ENCODE data around the gene RERE.

RERE gene

DNA sequence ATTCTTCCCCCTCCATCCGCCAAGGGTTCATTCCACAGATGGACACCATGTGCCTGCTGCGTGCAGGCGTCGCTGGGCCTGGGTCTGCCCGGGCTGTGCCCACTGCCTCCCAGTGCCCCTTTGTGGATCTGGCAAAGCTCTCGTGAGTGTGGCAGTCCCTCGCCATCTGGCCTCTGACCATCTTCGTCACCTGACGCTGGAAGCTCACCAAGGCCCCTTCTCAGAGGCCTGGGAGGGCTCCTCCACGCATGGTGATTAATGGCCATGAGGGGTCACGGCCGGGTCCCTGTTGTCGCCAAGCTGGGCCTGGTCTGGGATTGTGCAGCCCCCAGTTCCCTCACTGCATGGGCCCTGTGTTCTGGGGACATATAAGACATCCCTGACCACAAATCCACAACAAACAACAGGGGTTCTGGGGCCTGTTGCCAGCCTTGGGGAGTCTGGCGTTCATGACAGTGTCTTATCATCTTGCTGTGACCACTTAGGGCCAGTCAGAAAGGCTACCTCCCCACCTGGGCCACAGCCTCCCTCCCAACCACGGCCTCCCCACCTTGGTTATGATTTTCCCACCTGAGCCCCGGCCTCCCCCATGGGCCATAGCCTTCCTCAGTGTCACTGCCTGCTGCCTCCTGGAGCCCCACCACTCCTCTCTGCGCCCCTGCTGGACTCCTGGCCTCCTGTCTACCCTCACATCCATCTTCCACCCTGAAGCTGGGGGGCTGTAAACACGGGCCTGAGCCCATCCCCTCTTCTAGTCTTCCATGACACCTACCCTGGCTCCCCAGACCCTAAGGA, 471.6 kb downstream of the RERE start:
- no peak overlapping the region for H3K4me3 ChIP-seq (ENCODE audit: low read depth, low read length)
- H3K27ac ChIP-seq (ENCODE audit: low read depth, low read length): no peak overlapping the region
- no peaks in the 10 kb centered on the region for H3K27me3 ChIP-seq (ENCODE audit: control insufficient read depth, insufficient read depth, low read length)
- peaks cover 16% of the 10 kb centered on the region; the same call in 1 of the 2 replicates for H3K4me1 ChIP-seq (ENCODE audit: control insufficient read depth, insufficient read depth, low read length)
- H3K9me3 ChIP-seq (ENCODE audit: control insufficient read depth, insufficient read depth, low read depth, low read length): no peaks in the 10 kb centered on the region
- H3K9ac ChIP-seq (ENCODE audit: low read length): no peak overlapping the region
- no peaks in the 10 kb centered on the region for H3K36me3 ChIP-seq (ENCODE audit: control insufficient read depth, insufficient read depth, low read length)

DNA sequence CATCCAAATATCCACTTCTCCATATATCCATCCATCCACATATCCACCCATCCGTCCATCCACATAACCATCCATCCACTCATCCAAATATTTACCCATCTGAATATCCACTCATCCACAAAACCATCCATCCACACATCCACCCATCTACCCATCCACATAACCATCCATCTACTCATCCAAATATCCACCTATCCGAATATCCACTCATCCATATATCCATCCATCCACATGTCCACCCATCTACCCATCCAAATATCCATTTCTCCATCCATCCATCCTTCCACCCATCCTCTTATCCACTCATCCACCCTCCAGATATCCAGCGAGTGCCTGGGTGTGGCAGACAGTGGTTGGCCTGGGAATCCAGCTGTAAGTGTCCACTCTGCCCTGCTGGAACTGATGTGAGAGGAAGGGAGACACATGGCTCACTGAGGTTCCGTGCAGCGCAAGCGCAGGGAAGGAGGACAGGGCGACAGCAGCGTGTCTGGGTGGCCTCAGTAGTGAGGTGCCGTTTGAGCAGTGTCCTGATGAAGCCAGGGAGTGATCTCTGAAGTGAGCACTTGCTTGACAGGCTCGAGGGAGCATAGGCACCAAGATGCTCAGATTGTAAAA, 472.4 kb downstream of the RERE start:
- Histone ChIP-seq H3K9ac (ENCODE audit: low read length) (no peak overlapping the region), H3K9me3 (ENCODE audit: control insufficient read depth, insufficient read depth, low read depth, low read length) (no peaks in the 10 kb centered on the region), H3K4me1 (ENCODE audit: control insufficient read depth, insufficient read depth, low read length) (peaks cover 16% of the 10 kb centered on the region; the same call in 1 of the 2 replicates), H3K4me3 (ENCODE audit: low read depth, low read length) (no peak overlapping the region), H3K36me3 (ENCODE audit: control insufficient read depth, insufficient read depth, low read length) (no peaks in the 10 kb centered on the region), H3K27ac (ENCODE audit: low read depth, low read length) (no peak overlapping the region), H3K27me3 (ENCODE audit: control insufficient read depth, insufficient read depth, low read length) (no peaks in the 10 kb centered on the region)

DNA sequence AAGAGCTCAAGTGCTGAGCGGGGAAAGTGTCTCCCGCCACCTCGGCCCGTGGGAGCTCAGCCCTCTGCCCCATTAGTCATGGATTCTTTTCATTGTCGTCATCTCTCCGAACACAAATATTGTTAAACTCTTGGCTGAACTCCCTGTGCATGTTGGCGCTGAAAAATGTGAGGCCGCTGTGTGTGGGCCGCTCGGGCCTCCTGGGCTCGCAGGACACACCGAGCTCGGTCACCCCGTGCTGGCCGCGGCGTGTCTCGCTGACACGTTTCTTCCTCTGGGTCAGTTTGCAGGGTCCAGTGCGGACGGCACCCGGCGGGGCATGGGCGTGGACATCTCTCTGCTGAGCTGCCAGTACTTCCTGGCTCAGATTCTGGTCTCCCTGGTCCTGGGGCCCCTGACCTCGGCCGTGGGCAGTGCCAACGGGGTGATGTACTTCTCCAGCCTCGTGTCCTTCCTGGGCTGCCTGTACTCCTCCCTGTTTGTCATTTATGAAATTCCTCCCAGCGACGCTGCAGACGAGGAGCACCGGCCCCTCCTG, 473.9 kb downstream of the RERE start:
- no peaks in the 10 kb centered on the region for H3K9me3 ChIP-seq (ENCODE audit: control insufficient read depth, insufficient read depth, low read depth, low read length)
- peaks cover 6% of the 10 kb centered on the region; the same call in 1 of the 2 replicates for H3K4me1 ChIP-seq (ENCODE audit: control insufficient read depth, insufficient read depth, low read length)
- no peaks in the 10 kb centered on the region for H3K36me3 ChIP-seq (ENCODE audit: control insufficient read depth, insufficient read depth, low read length)
- H3K27me3 ChIP-seq (ENCODE audit: control insufficient read depth, insufficient read depth, low read length): no peaks in the 10 kb centered on the region
- no peak overlapping the region for H3K27ac ChIP-seq (ENCODE audit: low read depth, low read length)
- no peak overlapping the region for H3K9ac ChIP-seq (ENCODE audit: low read length)
- no peak overlapping the region for H3K4me3 ChIP-seq (ENCODE audit: low read depth, low read length)

DNA sequence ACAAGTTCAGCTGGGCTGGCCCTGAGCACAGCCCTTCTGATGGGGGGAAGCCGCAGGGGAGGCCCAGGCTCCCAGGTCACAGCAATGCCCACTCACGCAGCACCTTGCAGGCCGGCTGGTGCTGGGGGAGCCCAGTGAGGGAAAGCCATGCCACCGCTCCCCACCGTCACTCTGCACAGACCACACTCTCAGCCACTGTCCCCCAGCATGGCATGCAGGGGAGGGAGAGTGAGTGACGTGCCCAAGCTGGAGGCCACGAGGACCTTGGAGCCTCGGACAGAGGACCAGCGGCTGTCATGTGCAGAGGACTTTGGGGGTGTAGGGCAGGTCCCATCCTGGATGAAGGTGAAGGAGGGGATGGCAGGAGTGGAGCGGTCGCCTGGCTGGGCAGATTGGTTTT, 474.4 kb downstream of the RERE start:
- Histone ChIP-seq H3K9me3 (ENCODE audit: control insufficient read depth, insufficient read depth, low read depth, low read length) (no peaks in the 10 kb centered on the region), H3K4me3 (ENCODE audit: low read depth, low read length) (no peak overlapping the region), H3K27ac (ENCODE audit: low read depth, low read length) (no peak overlapping the region), H3K36me3 (ENCODE audit: control insufficient read depth, insufficient read depth, low read length) (no peaks in the 10 kb centered on the region), H3K4me1 (ENCODE audit: control insufficient read depth, insufficient read depth, low read length) (peaks cover 5% of the 10 kb centered on the region; the same call in 1 of the 2 replicates), H3K9ac (ENCODE audit: low read length) (no peak overlapping the region), H3K27me3 (ENCODE audit: control insufficient read depth, insufficient read depth, low read length) (no peaks in the 10 kb centered on the region)

DNA sequence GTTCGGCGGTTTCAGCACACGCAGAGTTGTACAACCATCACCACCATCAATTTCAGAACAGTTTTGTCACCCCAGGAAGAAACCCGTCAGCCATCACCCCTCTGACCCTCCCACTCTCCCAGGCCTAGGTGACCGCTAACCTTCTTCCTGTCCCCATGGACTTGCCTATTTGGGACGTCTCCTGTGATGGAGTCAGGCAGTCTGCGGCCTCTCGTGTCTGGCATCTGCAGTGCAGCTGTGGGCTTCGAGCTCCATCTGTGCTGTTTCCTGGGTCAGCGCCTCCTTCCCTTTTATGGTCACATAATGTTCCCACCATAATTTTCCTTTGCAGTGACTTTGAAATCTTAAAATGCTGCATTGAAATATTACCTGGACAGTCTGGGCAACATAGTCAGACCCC, 475.1 kb downstream of the RERE start:
- no peaks in the 10 kb centered on the region for H3K4me1 ChIP-seq (ENCODE audit: control insufficient read depth, insufficient read depth, low read length)
- H3K9ac ChIP-seq (ENCODE audit: low read length): no peak overlapping the region
- no peaks in the 10 kb centered on the region for H3K9me3 ChIP-seq (ENCODE audit: control insufficient read depth, insufficient read depth, low read depth, low read length)
- H3K27me3 ChIP-seq (ENCODE audit: control insufficient read depth, insufficient read depth, low read length): no peaks in the 10 kb centered on the region
- no peak overlapping the region for H3K4me3 ChIP-seq (ENCODE audit: low read depth, low read length)
- no peaks in the 10 kb centered on the region for H3K36me3 ChIP-seq (ENCODE audit: control insufficient read depth, insufficient read depth, low read length)
- no peak overlapping the region for H3K27ac ChIP-seq (ENCODE audit: low read depth, low read length)

DNA sequence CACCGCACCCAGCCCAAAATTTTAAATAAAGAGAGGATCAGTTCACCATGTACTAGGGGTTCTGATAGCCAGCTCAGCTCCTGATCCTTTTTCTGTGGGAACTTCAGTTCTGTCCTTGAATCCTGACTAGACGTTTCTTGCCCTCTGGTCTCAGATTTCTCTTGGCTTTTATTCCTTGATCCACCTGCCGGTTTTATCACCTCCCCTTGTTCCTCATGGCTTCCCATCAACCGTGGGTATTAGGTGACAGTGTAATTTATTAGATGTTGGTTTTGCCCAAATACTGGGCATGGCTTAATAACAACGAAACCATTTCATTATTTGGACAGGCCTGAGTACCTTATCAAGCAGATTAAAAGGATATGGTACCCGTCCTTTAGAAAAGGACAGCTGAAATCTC, 477.0 kb downstream of the RERE start:
- Histone ChIP-seq H3K36me3 (ENCODE audit: control insufficient read depth, insufficient read depth, low read length) (no peaks in the 10 kb centered on the region), H3K4me3 (ENCODE audit: low read depth, low read length) (no peak overlapping the region), H3K9me3 (ENCODE audit: control insufficient read depth, insufficient read depth, low read depth, low read length) (no peaks in the 10 kb centered on the region), H3K9ac (ENCODE audit: low read length) (no peak overlapping the region), H3K4me1 (ENCODE audit: control insufficient read depth, insufficient read depth, low read length) (no peaks in the 10 kb centered on the region), H3K27me3 (ENCODE audit: control insufficient read depth, insufficient read depth, low read length) (no peaks in the 10 kb centered on the region), H3K27ac (ENCODE audit: low read depth, low read length) (no peak overlapping the region)

DNA sequence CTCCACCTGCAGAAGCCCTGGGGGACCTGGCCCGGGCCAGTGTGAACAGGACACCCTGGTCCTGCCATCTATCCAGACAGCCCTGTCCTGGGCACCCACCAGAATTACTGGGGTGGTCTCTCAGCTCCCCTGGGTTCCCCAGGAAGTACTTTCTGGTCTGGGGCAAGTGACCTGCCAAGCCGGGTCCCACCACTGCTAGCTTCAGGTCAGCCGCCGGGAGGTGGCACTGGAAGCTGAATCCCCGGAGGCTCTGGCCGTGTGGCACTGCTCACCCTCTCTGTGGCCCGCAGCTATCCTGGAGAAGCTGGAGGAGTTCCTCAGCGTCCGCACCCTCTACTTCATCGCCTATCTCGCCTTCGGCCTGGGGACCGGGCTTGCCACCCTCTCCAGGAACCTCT, 478.2 kb downstream of the RERE start:
- no peaks in the 10 kb centered on the region for H3K36me3 ChIP-seq (ENCODE audit: control insufficient read depth, insufficient read depth, low read length)
- no peak overlapping the region for H3K4me3 ChIP-seq (ENCODE audit: low read depth, low read length)
- no peaks in the 10 kb centered on the region for H3K4me1 ChIP-seq (ENCODE audit: control insufficient read depth, insufficient read depth, low read length)
- H3K27me3 ChIP-seq (ENCODE audit: control insufficient read depth, insufficient read depth, low read length): no peaks in the 10 kb centered on the region
- no peaks in the 10 kb centered on the region for H3K9me3 ChIP-seq (ENCODE audit: control insufficient read depth, insufficient read depth, low read depth, low read length)
- no peak overlapping the region for H3K9ac ChIP-seq (ENCODE audit: low read length)
- no peak overlapping the region for H3K27ac ChIP-seq (ENCODE audit: low read depth, low read length)

DNA sequence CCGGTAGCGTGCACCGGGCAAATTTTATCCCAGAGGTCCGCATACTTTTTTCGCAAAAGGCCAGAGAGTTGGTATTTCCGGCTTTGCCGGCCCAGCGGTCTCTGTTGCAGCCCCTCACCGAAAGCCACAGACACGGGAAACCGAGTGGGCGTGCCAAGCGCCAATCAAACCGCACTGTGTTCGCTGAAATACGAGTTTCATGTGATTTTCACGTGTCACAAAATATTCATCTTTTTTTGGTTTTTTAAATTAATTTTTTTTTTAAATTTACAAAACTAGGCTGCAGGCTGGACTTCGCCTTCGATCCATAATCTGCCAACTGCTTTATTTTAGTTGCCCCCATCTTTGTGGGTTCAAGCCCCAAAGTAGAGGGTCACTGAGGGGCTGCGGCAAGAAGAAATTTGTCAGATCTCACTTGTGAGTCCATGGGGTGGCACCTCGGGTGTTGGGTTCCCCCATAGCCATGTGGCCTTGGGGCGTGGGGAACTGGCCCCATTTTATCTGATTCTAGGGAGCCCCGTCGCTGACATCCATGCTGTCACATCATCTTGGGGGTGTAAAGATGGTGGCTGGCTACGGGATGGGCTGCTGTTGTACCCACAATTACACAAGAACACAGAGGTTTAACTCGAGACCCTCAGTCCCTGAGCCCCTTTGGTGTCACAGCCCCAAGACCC, 478.8 kb downstream of the RERE start:
- Histone ChIP-seq H3K27ac (ENCODE audit: low read depth, low read length) (no peak overlapping the region), H3K4me3 (ENCODE audit: low read depth, low read length) (no peak overlapping the region), H3K9ac (ENCODE audit: low read length) (no peak overlapping the region), H3K27me3 (ENCODE audit: control insufficient read depth, insufficient read depth, low read length) (no peaks in the 10 kb centered on the region), H3K36me3 (ENCODE audit: control insufficient read depth, insufficient read depth, low read length) (no peaks in the 10 kb centered on the region), H3K4me1 (ENCODE audit: control insufficient read depth, insufficient read depth, low read length) (no peaks in the 10 kb centered on the region), H3K9me3 (ENCODE audit: control insufficient read depth, insufficient read depth, low read depth, low read length) (no peaks in the 10 kb centered on the region)

DNA sequence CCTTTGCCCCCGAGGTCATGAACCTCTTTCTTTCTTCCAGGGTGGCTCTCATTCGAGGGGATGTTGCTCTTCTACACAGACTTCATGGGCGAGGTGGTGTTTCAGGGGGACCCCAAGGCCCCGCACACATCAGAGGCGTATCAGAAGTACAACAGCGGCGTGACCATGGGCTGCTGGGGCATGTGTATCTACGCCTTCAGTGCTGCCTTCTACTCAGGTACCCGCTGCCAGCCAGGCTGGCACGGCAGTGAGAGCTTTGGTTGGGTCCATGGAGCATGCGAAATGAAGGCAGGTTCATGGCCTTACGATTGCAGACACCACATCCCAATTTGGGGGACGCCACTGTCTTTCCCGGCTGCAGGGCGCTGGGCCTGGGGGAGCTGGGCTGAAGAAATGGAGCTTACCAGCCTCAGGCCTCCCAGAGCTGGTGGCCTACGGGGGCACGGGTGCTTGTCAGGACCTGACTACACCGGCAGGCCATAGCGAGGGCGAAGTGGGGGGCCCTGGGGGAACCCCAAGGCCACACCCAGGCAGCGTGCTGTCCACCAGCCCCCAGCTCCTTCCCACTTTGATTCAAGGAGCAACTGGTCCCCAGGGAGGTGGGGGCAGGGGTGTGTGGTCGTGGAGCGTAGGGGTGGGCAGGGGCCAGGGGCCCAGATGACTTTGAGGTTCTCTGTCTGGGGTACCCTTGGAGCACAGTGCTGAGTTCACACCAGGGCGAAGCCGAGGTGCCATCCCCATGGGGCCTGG, 479.5 kb downstream of the RERE start:
- Histone ChIP-seq H3K27me3 (ENCODE audit: control insufficient read depth, insufficient read depth, low read length) (no peaks in the 10 kb centered on the region), H3K27ac (ENCODE audit: low read depth, low read length) (no peak overlapping the region), H3K9me3 (ENCODE audit: control insufficient read depth, insufficient read depth, low read depth, low read length) (no peaks in the 10 kb centered on the region), H3K4me1 (ENCODE audit: control insufficient read depth, insufficient read depth, low read length) (no peaks in the 10 kb centered on the region), H3K4me3 (ENCODE audit: low read depth, low read length) (no peak overlapping the region), H3K36me3 (ENCODE audit: control insufficient read depth, insufficient read depth, low read length) (no peaks in the 10 kb centered on the region), H3K9ac (ENCODE audit: low read length) (no peak overlapping the region)

DNA sequence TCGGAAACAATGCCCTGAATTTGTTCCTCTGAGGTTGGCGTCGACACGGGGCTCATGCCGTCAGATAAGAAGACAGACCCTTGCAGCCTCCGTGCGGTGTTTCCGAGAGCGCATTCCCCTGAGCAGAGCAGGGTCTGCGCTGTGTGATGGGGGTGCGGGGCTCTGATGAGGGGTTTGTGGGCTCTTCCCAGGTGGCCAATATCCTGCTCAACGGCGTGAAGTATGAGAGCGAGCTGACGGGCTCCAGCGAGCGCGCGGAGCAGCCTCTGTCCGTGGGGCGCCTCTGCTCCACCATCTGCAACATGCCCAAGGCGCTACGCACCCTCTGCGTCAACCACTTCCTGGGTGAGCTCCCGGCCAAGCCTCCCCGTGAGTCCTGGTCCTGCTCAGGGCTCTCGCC, 482.2 kb downstream of the RERE start:
- H3K9me3 ChIP-seq (ENCODE audit: control insufficient read depth, insufficient read depth, low read depth, low read length): no peaks in the 10 kb centered on the region
- H3K4me3 ChIP-seq (ENCODE audit: low read depth, low read length): no peak overlapping the region
- no peaks in the 10 kb centered on the region for H3K27me3 ChIP-seq (ENCODE audit: control insufficient read depth, insufficient read depth, low read length)
- H3K9ac ChIP-seq (ENCODE audit: low read length): no peak overlapping the region
- H3K36me3 ChIP-seq (ENCODE audit: control insufficient read depth, insufficient read depth, low read length): no peaks in the 10 kb centered on the region
- no peaks in the 10 kb centered on the region for H3K4me1 ChIP-seq (ENCODE audit: control insufficient read depth, insufficient read depth, low read length)
- H3K27ac ChIP-seq (ENCODE audit: low read depth, low read length): no peak overlapping the region

All from HUES6 (cell line).